GM19238 (cell line): ENCODE data around the gene GAP43.

ENCODE experiments used
- DNase-seq: peaks from one replicate; pipeline ENCODE4 v3.0.0; 2011; ENCODE audit warnings: low spot score; ENCODE audit not compliant: insufficient read length

Gene GAP43, protein sequence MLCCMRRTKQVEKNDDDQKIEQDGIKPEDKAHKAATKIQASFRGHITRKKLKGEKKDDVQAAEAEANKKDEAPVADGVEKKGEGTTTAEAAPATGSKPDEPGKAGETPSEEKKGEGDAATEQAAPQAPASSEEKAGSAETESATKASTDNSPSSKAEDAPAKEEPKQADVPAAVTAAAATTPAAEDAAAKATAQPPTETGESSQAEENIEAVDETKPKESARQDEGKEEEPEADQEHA

DNA sequence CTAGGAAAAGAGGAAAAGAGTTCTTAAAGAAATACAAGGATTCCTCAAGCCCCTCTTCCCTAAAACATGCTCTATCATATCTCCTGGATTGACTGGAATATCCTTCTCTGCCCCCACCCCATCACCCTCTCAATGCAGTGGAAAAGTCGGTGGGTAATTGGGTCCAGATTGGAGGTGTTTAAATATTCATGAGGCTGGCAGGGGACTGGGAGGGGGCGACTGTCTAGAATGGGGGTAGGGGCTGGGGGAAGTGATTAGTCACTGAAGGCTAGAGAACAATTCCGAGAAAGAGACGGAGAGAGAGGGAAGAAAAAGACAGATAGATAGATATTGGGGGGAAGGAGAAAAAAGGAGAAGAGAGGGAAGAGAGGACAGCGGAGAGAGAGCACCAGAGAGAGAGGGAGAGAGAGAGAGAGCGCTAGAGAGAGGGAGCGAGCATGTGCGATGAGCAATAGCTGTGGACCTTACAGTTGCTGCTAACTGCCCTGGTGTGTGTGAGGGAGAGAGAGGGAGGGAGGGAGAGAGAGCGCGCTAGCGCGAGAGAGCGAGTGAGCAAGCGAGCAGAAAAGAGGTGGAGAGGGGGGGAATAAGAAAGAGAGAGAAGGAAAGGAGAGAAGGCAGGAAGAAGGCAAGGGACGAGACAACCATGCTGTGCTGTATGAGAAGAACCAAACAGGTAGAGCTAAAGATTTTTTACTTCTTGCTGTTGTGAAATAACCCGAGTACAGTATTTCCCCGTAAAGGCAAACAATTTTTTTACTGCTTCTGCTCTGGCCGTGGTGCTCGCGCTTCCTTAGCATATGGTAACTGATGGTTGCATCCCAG lies at the start of gene GAP43:
Gene GAP43 (plus strand): TSS at position 467 of the 825 bp plus-strand sequence. CDS start 180 bp downstream, at position 647.
- no peak for DNase-seq

DNA sequence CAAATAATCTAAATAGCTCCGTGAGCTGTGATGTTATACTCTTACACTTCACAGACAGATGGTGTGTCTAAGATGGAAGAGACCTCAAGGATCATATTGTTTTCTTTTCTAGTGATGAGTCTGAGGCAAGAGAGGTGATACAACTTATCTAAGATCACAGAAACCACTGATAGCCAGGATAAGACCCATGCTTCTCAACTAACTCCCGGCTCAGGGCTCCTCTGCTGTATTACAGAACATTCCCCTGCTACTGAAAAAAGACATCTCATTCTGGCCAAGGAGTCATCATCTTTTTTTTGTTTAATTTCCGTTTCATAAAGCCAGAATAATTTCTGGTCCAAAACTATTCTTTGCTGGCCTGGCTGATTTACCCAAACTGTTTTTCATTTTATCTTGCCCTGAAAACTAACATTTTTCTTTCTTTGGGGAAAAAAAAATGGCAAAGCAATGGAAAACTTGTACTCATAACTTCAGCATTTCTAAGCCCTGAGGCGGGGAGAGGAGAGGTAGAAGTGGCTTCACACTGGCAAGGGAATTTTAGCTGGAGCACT lies 46.9 kb upstream of the GAP43 start:
- DNase-seq: no peak

DNA sequence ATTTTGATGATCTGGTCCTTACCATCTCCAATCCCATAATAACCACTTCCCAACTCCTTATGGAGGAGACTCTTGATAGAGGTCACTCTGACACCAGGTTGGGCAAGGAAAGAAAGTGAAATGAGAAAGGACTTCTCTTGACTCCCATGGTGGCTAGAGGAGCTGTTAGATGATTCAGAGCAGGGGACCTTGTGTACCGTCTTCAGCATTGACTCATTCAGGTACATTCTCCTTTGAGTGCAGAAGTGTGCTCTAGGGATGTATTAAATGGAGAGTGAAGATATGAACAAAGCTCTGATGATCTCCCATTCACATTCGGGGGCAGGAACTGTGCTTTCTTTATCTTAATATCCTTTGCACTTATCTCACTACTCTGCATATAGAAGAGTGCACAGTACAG lies 46.3 kb upstream of the GAP43 start:
- DNase-seq: no peak

DNA sequence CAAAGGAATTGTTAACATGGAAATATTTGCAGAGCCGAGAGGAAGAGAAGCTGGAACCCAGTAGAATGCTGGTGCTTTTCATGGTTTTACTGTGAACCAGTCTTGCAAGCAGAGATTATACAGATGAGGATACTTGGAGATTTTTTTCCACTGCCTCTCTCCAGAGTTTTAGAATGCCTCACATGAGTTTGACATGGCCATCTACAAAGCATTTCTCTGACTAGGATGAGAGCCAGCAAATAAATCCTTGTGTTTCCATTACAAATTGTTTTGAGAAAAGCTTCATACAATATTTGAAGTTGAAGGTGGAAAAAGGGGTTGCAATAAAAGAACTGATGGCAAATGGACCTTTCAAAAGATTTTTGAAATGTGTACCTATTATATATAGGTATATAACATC lies 45.0 kb upstream of the GAP43 start:
- no peak for DNase-seq

DNA sequence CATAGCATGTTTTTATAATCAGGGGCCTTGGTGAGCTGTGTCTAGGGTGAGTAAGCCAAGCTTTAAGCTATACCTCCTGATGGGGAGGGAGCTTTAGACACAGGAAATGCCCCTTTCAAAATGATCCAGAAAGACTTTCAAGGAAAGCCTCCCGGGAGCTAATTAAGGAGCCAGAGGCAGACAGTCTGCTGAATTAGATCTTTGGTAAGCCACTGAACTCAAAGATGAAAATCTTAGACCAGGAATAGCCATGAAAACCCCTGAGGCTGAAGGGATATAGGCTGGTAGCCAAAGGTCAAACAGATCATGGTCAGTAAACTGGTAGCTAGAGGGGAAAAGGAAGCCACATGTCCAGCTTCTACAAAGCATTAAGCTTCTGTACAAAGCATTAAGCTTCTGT lies 42.7 kb upstream of the GAP43 start:
- no peak for DNase-seq

DNA sequence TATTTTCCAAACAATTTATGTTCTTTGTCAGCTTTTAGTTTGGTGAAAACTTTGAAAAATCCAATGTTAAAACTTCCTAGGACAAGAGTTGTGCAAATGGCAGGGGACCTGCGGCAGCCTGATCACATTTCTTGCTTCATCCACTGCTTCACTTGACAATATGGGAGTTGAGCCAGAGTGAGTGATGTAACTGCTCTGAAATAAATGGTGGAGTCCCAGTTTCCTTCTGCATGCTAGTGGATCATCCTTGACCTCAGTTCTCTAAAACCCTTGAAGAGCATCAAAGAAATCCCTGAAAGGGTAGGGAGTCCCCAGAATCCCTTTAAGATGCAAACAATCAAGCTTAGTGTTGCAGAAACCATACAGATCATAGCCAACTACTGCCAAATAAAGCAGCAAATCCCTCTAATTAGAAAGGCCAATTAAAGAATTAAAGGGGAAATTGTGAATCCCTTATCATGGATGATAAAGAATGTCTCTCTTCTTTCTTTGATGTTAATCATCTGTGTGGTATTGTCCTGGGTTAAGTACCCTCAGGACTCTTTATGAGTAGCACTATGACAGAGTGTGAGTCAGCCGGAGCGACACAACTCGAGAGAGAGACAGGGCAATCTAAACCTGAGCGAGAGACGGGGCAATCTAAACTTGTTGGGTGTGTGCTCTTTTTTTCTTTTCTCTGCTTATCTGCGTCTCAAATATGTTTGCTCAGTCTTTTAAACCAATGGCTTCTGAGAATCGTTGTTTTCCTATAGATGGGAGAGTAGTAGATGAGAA lies 41.8 kb upstream of the GAP43 start:
- DNase-seq: no peak

DNA sequence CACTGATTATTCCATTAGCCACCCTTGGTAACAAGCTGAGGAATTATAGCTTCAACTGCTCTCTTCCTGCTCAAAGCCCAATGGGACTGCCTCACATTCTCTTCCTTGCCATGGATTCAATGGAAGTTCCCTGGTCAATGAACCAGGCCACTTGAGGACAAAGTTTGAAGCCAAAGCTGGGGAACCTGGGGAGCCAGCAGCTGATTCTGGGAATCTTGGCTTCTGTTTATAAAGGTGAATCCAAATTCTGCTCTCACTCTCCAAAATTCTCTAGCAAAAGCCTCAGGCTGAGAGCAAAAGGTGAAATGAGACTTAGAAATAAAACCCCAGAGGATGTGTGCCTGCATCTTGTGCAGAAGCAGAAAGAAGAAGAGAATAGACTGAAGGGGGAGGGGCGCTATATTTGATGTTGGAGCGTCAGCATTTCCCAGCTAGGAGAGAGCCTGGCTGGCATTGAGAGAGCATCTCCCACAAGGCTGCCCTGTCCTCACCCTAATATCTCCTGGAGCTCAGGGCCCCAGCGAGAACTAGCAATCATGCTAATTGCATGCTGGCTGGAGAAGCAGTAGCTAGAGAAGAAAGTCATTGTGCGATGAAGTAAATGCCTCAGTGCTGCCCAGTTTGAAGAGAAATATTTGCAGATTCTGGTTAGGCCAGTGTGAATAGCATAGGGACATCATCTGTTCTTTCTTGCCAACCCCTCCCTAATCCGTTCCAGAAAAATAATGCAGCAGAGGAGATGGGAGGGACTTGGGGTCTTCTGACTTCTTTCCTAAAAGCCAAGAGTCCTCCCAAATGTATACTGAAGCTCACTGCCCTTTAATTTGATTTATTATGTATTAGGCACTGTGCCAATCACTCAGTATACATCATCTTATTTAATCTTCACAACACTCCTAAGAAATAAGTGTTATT lies 34.9 kb upstream of the GAP43 start:
- DNase-seq: no peak

DNA sequence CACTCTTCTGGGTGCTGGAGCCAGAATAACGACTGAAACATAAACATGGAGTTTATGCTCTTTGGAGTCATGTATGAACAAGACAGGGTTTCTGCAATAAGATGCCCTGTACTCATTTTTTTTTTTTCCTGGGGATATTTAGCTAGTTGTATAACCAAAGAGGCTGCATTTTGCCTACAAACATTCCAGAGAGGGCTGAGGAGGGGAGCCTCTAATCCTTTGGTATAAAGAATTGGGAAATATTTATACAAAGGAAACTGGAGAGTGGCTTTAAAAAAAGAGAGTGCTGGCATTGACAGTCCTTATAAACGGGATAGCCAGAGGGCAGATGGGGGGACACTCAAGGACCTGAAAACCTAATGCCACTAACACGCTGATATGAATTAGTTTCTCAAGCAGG lies 32.4 kb upstream of the GAP43 start:
- no peak for DNase-seq

DNA sequence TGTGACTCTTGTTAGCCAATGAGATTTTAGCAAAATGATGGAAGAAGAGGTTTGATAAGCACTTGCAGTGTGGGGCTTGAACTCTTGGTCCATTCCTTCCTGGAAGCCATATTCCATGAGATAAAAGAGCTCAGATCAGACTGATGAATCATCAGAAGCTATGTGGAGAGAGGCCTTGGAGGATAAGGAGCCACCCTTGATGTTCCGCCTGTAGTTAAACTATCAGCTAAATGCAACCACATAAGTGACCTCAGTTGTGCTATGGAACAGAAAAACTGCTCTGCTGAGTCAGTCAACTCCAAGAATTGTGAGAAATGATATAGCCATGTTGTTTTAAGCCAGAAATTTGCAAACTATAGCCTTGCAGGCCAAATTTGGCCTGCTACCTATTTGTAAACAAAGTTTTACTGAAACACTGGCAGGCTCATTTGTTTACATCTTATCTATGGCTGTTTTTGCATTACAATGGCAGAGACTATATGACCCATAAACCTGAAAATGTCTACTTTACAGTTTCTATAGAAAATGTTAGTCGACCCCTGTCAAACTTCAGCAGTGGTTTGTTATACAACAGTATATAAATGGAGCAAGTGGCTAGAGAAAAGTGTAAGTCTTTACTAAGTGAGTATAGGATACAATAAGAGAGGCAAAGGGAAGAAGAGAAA lies 27.6 kb upstream of the GAP43 start:
- DNase-seq: no peak

DNA sequence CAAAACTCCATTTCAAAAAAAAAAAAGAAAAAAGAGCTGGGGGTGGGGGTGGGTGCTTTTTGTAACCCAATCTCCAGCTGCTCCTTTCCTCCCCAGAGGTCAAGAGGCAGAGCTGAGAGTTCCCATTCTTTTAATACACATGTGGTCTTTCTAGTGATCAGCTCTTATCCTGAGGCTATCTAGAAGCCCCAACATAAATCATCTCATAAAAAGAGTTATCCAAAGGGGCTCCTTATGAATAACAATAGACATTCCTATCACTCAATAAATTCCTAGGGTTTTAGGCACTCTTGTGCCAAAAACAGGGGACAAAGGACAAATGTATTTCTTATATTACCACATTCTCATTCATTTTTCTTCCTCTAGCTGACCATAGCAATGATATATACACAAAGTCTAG lies 25.1 kb upstream of the GAP43 start:
- DNase-seq: no peak

DNA sequence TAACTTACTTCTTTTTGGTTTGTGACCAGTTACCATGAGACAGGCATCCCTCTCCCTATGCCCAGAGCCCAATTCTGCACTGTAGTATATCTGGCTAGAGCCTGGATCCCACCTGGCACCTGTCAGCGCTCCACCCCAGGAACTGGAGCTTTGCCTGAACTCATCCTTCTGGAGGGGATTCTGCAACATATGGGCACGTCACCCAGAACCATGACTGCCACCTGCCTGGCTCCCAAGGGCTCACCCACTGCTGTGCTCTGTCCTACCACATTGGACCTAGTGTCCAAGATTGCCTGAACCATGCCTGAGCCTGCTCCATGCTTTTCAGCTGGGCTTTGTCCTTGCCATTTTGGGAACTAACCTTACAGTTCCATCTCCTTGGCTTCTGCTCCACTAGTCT lies 21.1 kb upstream of the GAP43 start:
- no peak for DNase-seq

DNA sequence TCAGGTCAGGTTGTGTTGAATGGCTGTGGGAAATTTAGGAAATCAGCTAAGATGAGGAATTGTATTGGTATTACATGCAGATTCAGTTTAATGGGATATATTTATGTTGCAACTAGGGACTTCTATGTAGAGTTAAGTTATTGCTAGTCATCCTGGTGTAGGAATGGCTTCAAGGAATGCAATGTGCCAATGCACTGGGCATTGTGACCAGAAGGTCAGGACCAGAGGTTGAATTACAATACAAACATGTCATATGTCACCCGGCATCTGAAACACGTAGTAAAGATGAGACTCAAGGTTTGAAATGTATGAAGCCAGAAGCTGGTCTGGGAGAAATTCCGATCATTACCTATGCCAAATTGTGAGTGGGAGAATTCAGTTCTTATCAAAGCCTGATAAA lies 11.7 kb upstream of the GAP43 start:
- no peak for DNase-seq

DNA sequence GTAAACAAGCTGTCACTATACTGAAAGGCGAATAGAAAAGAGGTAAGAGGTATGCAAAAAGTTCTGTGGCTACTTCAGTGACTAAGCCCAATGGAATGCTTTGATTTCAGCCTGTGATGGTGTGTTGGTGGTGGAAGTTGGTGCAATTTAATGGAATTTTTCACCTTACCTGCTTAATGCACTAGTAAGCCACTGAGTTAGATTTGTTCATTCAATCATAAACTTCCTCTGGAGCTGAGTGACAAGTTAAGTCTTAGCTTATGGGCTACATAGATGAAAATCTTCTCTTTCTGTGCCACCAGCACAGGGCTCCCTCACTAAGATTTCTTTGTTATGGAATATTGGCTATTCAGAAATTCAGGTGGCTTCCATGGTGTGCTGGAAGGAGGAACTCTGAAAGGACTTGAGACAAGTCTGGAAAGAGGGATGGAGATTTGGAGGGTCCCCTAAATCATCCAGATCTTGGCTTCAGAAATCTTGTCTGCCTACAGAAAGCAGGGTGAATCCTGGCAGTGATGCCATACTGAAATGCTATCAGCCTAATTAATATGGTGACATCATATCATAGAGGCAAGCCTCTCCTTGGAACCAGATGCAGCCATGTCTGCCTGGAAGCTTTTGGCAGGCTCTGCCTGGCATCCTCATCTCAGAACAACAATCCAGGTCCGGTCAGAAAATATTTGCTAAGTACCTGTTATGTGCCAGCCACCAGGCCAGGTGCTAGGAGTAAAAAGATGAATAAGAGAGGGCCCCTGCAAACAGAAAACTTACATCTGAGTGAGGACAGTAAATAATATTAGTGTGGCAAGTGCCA lies 8.1 kb upstream of the GAP43 start:
- DNase-seq: no peak

DNA sequence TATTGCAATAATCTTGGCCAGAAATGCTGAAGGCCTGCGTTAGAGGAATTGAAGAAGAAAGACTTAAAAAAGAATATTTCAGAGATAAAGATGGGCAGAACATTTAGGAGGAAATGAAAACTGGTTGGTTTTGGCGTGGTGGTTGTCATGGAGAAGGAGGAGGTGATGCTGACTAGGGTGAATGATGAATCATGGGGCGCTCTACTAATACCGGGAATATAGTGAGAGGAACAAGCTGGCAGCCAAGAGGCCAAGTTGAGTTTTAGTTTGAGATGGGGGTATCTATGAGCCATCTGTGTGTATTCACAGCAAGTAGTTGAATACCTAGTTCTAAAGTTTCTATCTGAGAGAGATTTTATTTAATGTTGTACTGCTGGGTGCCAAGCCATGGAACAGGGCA lies 6.8 kb upstream of the GAP43 start:
- no peak for DNase-seq

DNA sequence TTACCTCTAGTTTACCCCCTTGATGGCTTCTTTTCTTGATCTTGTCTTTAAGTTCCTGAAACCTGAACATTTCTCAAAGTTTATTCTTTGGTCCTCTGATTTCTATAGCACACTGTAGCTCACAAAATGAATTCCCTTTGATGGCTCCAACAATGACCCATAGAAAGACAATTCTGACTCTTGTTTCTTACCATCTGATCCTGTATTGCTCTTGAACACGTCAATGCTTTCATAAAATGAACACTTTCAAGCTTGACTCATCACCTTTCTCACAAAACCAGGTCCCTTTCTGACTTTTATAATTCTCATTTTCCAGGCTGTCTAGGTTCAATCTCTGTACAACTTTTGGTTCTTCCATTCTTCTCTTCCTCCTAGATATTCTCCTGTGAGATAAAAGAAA lies 5.7 kb upstream of the GAP43 start:
- no peak for DNase-seq

DNA sequence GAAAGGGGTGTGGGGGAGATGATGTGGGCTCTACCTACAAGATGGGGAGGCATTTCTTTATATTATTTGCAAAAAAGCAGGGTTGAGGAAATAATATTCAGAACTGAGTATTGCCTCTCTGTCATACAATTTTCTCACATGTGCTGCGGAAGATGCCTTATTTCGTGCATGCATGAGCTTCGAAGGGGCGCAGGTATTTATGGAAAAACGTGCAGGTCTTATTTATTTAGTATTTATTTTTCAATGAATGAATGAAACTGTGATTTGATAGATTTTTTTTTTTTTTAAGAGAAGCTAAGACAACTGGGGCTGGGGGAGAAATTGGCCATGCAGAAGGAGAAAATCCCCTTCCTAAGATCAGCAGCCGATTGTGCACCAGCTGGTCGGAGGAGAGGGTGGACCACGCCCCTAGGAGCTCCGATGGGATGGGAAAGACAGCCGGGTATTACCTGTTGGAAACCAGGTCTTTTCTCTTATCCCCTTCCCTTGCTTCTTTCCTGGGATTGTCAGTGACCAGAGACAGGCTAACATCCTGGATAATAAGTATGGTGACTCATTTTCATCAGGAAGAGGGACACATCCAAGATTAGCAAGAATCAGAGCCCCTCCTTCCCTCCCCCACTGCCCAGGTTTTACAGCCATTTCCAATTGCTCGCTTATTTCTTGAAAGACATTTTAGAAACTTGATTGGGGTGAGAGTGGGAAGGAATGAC lies 875 bp downstream of the GAP43 start:
- DNase-seq: no peak

DNA sequence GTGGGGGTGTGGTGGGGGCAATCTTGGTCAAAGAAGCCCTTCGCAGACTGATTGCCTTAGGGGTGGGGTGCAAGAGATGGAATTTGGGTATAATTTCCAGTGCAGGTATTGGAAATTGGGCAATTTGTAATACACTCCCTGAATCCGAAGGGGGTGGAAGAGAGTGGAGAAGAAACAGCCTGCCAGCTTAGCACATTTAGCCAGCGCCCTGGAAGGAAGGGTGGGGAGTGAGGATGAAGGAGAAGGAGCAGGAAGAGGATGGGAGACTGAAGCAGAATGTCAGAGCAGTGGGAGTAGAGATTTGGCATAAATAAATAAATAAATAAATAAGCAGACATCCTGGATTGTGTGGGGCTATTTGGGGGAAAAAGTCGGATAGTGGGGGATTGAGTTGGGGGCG lies 1.6 kb downstream of the GAP43 start:
- DNase-seq: no peak

DNA sequence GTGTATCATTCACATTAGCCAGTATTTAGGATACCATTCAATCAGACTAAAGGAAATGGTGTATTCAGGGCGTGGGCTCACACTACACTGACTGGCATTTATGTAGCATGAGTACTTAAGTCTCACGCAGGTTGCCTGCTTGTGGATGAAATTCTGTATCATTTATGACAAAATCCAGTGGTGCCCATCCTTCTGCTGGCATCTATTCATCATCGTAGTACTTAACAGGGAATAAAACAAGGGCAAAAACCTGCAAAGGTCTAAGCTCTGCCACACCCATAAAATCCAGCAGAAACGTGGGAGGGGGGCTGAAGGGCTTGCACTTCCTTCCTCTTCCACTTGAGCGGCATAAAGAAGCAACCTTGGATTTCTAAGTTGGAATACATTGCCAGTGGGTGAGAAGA lies 2.7 kb downstream of the GAP43 start:
- no peak for DNase-seq

DNA sequence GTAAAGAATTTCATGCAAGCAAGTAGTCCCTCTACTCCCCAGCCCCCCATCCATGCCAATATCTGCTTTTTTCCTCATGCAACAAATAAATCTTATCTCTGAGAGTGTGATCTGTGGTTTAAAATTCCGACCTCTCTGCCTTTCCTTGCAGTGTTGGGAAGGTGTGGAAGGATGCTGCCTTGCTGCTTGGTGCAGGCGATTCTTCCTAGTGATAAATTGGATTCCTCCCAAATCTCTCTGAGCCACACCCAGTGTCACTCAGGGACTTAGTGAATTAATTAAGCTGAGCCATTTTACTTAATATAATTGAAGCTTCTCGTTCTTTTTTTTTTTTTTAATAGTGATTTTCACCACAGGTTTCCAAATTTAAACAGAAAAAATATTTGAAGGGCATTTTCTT lies 3.4 kb downstream of the GAP43 start:
- DNase-seq: no peak
